Inflammatory macrophage treated with lipopolysaccharide for 4 hours (primary cell): ENCODE measurements around the gene LINGO3.

Experiments used
- DNase-seq: peaks from one replicate; pipeline ENCODE4 v3.0.0-alpha.2; 2020

Gene LINGO3

DNA sequence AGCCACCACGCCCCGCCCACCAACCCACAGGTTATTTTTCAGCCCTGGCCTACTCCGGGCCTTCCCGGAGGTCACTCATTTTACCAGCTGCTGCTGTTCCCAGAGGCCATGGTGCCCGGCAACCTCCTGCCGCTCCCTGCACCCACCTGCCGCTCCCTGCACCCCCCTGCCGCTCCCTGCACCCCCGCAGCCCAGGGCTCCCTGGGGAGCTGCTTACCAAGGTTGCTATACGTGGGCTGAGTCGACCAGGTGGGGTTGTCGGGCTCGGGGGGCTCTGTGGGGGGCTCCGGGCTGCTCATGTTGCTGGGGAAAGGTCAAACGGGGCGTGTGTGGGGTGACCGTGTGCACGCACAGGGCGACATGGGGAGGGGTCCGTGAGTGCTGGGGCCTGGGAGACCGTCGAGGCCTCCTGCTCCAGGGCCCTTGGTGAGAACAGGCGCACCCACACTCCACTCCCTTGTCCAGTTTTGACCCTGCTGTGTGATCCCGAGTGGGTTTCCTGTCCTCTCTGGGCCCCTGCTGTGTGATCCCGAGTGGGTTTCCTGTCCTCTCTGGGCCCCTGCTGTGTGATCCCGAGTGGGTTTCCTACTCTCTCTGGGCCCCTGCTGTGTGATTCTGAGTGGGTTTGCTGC, 27.2 kb downstream of the LINGO3 start:
- DNase-seq, result no peak

DNA sequence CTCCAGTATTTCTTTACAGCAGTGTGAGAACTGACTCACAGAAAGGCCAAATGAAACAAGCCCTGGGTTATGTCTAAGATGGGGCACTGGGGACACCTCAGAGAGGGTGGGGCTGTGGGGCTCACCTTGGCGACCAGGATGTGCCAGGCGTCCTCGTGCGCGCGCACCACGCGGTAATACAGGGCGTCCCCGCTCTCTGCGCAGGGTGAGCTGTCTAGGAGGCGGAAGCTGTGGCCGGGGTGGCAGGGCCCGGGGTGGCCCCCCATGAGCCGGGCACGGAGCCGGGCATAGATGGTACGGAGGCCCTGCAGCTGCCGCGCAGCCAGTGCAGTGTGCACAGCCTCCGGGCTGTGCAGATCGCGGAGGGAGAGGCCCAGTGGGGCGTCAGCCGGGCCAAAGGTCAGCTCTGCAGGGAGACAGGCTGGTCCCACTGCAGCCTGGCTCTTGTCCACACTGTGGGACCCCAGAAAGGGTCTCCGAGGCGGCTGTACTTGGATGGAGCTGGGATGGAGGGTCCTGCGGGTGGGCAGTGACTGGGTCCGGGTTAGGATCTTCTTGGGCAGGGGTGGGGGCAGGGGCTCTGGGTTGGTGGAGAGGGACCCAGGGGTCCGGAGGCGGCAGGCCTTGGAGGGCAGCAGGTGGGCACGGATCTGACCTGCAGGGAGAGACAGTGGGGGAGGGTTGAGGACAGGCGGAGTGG, 29.3 kb downstream of the LINGO3 start:
- no peak for DNase-seq

- no peak for DNase-seq
These were observed 30.8 kb downstream of the LINGO3 start for GRCh38 chr19:2277138-2277537.

DNA sequence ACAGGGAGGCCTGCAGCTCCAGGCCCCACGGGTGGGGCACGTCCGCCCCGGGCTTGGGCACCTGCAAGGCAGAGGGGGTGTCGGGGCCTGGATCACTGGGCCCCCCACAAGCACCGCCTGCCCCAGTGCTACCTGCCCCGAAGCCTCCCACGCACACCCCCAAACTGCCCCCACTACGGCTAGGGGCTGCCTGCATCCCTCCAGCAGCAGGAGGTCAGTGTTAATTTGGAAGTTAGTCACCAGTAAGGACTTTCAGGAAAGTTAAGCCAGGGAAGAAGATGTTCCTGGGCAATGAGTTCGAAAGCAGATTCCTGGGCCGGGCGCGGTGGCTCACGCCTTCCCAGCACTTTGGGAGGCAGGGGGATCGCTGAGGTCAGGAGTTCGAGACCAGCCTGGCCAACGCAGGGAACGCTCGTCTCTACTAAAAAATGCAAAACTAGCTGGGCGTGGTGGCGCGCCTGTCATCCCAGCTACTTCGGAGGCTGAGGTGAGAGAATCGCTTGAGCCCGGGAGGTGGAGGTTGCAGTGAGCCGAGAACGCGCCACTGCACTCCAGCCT, 31.4 kb downstream of the LINGO3 start:
- DNase-seq, result no peak

GRCh38 chr19:2275588-2276428, 32.1 kb downstream of the LINGO3 start:
- DNase-seq, result no peak

- DNase-seq, result peak; percentile 72
These were observed 32.9 kb downstream of the LINGO3 start for GRCh38 chr19:2274931-2275535.

DNA sequence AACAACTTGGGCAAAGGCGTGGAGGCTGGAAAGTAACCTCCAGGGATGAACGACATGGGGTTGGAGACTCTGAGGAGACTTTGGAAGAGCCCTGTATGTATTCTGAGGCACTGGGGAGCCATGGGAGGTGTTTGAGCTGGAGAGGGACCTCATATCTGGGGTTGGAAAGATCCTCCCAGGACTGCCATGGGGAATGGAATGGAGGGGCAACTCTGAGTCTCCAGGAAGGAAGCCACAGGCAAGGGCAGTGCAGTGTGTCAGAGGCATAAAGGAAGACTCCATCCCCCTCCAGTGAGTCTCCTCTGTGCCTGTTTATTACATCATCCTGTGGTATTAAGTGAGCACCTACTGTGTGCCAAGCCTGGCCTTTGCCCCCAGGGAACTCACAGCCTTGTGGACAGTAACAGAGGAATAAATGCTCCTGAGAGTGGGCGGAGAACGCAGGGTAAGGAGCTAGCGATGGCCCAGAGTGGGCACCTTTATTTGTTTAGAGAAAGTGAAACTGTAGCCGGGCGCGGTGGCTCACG, 33.7 kb downstream of the LINGO3 start:
- no peak for DNase-seq

DNA sequence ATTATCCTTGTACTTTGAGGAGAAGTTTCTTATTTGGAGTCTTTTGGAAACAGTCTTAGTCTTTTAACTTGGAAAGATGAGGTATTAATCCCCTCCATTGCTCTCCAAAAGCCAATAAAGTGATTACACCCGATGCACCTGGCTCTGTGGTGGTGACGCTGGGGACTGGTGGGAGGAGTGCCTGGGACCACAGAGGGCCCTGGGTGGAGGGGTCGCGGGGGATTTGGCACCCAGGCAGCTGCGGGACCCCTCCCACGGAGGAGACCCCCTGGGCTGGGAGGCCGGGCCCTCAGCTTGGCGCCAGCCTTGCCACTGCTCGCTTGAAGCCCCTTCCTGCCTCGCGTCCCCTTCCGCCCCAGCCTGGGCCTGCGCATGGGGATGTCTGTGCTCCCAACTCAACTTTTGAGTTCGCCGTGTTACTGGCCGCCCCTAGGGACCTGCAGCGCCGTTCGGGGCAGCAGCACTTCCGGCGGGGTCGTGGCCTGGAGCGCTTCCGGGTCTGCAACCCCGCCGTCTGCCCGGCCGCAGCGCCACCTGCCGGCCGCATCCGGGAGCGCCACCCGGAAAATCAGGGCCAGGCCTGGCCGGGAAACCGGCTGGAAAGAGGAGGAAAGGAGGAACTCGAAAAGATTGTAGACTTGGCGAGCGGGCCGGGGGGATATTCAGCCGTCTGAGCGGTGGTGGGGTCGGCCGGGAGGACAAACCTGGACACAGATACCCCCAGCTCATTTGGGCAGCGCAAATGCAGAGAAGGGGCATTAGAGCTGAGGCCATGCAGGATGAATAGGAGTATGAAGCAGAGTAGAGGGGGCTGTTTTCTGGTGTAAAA, 34.4 kb downstream of the LINGO3 start:
- DNase-seq, result peak; percentile 69

DNA sequence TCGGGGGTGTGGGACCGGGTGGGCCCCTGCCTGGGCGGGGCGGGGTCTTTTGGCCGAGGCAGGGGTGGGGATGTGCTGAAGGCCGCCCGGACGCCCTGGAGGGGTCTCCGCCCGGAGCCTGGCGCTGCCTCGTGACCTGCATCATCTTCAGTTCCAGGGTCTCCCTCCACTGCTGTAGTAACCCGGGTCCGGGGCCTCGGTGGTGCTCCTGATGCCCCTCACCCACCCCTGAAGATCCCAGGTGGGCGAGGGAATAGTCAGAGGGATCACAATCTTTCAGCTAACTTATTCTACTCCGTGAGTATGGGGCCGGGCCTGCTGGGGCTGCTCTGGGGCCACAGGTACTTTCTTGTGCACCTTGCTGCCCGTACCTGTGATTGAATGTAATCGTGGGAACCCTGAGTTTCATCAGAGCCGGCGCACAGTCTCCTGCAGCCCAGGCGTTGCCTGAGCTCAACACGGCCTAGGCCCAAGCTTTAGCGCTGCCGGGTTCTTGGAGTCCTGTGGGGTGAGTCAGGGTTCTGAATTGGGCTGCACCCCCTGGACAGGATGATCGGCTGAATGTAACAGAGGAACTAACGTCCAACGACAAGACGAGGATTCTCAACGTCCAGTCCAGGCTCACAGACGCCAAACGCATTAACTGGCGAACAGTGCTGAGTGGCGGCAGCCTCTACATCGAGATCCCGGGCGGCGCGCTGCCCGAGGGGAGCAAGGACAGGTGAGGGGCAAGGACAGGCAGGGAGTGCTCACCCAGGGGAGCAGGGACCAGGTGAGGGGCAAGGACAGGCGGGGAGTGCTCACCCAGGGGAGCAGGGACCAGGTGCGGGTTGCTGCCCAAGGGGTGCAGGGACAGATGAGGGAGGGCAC, 36.5 kb downstream of the LINGO3 start:
- DNase-seq, result peak; percentile 41

DNA sequence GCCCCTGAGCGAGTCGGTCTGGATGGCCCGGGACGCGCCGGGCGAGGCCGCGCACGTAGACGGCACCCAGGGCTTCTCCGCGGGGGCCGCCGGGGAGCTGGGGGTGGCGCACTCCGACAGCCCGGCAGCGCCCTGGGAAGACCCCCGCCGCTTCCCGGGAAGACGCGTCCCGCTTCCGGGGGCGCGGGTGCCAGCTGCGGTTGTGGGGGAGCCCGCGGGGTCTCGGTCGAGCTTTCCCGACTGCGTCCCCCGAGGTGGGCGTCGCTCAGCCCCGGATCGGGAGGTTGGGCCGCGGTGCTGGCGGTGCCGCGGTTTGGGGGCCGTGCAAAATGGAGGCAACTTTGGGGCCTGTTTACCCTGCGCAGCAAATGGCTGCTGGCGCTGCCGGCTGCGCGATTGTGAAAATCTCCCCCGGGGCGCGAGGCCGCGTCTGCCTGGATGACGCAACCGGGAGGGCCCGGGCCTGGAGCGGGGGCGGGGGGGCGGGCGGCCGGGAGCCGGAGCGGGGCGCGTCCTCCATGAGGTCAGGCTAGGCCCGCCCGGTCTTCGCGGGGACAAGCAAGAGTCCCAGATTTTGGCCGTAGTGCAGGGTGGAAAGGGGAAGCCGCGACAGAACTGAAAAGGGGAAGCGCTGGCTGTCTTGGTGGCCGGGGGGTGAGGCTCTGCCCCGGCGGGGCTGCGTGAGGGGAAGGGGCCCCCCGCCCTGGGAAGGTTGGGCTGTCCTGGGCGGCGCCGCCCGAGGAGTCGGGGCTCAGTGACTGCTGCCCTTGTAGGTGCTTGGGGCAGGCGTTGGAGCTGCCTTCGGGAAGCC, 37.3 kb downstream of the LINGO3 start:
- DNase-seq, result peak; percentile 98

DNA sequence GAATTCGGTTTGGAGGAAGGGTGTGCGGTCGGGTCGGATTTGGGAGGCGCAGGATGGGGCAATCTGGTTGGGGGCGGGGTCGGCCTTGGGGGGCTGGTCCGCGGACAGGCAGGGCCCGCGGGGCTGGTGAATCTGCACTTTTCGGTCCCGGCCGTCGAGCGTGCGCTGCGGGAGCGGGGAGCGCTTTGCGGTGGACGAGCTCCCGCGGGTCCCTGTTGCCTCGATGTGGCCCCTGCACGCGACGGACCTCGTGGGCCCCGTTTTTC, 37.9 kb downstream of the LINGO3 start:
- DNase-seq, result no peak

DNA sequence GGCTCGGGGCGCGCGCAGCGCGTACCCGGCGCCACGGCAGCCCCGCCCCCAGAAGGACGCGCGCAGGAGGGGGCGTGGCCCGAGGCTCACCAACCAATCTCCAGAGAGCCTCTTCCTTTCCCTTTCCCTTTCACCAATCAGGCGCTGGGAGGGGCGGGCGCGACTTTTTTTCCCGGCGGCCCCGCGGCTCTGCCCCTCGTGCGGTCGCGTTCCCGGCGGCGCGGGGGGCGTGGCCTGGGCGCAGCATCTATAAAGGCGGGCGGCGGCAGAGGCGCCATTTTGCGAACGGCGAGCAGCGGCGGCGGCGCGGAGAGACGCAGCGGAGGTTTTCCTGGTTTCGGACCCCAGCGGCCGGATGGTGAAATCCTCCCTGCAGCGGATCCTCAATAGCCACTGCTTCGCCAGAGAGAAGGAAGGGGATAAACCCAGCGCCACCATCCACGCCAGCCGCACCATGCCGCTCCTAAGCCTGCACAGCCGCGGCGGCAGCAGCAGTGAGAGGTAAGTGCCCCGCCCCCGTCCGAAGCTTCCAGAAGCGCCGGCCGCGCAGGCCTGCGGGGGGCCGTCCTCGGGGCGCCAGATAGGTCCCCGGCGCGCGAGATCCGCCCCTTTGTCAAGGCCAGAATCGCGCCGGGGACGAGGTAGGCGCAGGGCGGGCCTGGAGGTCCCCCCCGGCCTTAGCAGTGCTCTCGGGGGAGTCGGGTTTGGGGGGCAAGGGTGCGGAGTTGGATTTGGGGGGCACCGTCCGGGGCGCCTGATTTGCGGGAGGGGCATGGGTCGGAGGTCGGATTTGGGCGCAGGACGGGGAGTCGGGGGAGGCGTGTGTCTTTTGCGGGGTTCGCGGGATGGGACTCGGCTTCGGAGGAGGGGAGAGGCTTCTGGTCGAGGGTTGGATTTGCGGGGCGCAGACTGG, 38.5 kb downstream of the LINGO3 start:
- DNase-seq, result peak; percentile 96

GRCh38 chr19:2268861-2269243, 39.1 kb downstream of the LINGO3 start:
- no peak for DNase-seq

- DNase-seq, result no peak
These were observed 39.5 kb downstream of the LINGO3 start for GRCh38 chr19:2268480-2268830.

- DNase-seq, result peak; percentile 91
These were observed 41.6 kb downstream of the LINGO3 start for GRCh38 chr19:2266183-2266993.

GRCh38 chr19:2261438-2262172, 46.3 kb downstream of the LINGO3 start:
- DNase-seq, result peak; percentile 59

GRCh38 chr19:2260341-2260805, 47.6 kb downstream of the LINGO3 start:
- DNase-seq, result peak; percentile 50
